HG03442 (cell line): Measurements from ENCODE around the gene C5orf63.
"Not testable (repeated sequence)": the region's sequence is repeated elsewhere in the genome, so short reads cannot be mapped to it uniquely, and the experiment has no call there.

Source experiments
- ATAC-seq: cut with Tn5 transposase; IDR thresholded peaks from one replicate; pipeline ENCODE4 v1.9.1; 2021; ENCODE audit warnings: mild to moderate bottlenecking, moderate library complexity; ENCODE audit not compliant: unreplicated experiment

C5orf63 gene

DNA sequence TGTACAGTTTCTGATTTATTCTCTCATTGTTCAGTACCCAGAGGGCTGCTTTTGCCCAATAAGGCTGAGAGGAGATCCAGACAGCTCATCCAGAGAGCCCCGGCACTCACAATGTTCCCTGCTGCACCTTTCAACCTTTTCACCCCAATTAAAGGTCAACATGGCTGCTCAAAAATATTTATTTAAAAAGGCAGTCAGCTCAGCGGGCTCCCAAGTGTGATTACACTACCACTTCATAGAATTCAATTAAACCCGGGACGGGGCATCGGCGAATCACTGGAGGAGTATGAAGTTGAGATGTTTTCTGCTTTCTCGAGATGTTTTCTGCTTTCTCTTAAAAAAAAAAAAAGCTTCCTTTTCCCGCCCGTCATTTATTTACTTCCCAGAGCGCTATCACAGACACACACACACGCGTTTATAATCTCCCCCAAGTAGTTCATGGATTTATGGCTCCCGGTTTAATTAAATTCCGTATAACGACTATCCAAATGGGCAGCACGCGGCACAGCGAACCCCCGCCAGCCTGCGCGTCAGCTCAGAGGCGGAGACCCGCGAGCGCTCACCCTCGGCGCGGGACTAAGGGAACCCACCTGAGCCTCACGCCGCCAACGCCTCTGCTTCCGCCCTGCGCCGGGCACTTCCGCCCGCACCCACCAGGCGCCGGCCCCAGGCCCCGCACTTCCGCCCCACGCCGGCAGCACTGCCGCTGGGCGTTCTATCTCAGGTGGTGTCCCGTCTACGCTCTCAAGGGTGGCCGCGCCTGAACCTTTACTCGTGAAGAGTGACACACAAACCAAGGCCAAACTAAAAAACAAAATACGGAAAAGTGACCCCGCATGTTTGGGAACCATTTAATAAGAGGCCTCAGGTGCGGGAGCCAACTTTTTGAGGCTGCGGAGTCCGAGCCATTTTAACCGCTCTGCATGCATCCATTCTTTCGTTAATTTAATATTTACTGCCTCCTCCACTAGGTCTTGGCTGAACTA is at the start of gene C5orf63:
Gene C5orf63 (minus strand): TSS at position 642 of the 986 bp plus-strand sequence. CDS start 14,507 bp downstream, outside the sequence.
- ATAC-seq, result peak; percentile 97

DNA sequence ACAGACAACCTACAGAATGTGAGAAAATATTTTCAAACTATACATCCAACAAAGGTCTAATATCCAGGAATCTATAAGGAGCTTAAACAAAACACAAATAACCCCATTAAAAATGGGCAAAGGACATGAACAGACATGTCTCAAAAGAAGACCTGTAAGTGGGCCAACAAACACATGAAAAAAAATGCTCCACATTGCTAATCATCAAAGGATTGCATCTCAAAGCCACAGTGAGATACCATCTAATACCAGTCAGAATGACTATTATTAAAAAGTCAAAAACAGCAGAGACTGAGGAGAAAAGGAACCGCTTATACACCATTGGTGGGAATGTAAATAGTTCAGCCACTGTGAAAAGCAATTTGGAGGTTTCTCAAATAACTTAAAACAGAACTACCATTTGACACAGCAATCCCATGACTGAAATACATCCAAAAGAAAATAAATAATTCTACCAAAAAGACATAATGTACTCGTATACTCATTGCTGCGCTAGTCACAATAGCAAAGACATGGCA is 39.1 kb upstream of the C5orf63 start:
- ATAC-seq, result no peak

DNA sequence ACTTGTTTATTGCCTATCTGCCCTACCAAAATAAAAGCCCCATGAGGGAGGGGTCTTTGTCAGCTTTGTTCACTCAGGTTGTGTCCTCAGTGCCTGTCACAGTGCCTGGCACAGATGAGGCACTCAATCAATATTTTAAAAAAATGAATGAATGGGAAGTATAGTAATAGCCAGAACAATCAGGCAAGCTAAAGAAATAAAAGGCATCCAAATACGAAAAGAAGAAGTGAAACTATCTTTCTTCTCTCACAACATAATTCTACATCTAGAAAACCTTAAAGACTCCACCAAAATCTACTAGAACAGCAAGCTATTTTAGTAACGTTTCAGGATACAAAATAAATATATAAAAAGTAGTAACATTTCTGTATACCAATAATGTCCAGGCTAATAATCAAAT is 37.8 kb upstream of the C5orf63 start:
- ATAC-seq, result no peak

DNA sequence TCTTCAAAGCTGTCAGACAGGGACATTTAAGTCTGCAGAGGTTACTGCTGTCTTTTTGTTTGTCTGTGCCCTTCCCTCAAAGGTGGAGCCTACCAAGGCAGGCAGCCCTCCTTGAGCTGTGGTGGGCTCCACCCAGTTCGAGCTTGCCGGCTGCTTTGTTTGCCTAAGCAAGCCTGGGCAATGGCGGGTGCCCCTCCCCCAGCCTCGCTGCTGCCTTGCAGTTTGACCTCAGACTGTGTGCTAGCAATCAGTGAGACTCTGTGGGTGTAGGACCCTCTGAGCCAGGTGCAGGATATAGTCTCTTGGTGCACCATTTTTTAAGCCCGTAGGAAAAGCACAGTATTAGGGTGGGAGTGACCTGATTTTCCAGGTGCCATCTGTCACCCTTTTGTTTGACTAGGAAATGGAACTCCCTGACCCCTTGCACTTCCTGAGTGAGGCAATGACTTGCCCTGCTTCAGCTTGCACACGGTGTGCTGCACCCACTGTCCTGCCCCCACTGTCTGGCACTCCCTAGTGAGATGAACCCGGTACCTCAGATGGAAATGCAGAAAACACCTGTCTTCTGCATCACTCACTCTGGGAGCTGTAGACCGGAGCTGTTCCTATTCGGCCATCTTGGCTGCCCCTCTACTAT is 35.4 kb upstream of the C5orf63 start:
- not testable (repeated sequence) for ATAC-seq

DNA sequence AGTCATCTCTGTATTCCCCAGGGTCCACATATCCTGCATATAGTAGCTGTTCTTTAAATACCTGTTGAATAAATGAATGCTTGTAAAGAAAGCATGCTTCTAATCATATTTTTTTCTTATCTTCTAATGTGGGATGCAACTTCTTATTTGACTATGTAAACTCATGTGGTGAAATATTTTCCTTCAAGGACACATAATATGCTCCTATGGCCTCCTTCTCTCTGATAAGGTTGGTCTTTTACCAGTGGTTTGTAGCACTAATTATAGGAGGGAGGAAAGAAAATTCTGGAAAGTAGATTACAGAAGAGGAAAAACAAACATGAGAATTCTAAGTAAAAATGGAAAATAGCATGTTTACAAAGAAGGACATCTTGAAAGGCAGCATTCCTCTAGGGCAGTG is 28.6 kb upstream of the C5orf63 start:
- ATAC-seq, result no peak

DNA sequence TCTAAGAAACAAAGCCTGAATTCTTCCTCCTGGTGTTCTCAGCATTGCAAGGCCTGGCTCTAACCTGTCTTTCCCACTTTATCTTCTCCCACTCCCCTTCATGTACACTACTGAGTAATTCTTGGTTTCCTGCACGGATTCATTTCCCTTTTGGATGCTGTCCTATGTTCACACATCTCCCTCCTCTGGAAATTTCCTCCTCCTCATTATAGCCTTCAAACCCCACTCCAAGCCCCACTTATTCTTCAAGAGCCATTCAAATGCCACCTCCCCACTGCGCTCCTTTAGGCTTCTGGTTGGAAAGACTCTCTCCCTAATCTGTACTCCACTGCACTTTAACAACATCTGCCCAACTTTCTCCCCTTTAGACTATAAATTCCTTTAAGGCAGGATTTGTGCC is 28.2 kb upstream of the C5orf63 start:
- ATAC-seq, result no peak

DNA sequence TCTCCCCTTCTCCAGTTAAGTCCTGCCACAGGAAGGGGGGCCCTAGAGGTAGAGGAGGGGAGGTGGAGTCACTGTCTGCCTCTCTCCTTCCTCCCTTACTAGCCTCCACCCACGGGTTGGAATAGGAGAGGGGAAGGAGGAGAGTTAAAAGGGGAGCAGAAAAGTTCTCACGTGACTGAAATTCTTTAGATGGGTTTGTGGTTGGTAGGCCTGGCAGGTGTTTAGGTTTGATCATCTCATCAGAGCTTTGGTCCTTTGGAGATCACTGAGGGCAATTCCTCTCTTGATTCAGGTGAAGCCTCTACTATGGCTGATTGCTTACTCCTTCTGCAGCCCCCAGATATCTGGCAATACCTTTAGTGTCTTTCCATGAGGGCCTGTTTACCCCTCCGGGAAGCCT is 24.9 kb upstream of the C5orf63 start:
- no peak for ATAC-seq

DNA sequence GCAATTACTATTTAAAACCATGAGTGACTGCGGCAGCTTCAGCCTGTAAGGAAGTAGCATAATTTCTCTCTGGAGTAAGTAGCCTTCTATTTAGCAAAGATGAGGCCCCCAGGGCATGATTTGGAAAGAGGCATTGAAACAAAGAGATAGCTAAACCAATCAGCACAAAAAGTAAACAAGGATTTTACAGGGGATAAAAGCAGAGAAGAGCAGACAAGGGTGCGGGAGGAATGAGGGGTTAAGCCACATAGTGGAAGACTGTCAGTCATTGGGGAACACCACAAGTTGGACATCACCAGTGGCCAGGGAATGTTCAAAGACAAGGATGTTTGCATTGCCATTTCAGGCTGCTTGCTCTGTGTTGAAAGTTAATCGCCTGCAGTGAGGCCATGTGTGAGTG is 24.0 kb upstream of the C5orf63 start:
- ATAC-seq, result no peak

DNA sequence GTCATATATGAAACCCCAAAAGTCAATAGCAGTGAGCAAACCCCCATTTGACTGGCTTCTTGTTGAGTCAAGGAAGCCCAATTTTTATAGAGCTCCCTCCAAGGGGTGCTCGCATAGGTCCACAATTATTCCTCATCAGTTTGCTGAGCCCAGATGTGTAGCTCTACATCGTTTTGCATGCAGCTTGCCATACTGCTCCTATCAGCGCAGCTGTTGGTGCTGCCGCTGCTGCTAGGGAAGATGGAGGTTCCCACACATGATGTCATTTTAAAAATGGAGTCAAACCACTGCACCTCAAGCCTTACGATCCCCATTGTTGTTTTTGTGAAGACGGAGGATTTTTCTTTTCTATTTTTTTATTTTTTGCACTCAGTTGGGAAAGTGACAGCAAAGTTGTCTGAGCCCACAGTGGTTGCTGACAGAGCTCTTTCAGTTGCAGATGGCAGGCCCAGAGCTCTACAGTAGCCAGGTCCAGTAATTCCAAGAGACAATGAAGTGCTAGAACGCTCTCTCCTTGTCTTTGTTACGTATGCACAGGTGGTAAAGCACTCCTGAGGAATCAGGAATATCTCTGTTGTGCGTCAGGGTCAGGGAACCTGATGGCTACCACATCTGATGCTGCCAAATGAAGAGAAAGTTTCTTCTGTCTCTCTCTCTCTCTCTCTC is 23.2 kb upstream of the C5orf63 start:
- ATAC-seq, result no peak

DNA sequence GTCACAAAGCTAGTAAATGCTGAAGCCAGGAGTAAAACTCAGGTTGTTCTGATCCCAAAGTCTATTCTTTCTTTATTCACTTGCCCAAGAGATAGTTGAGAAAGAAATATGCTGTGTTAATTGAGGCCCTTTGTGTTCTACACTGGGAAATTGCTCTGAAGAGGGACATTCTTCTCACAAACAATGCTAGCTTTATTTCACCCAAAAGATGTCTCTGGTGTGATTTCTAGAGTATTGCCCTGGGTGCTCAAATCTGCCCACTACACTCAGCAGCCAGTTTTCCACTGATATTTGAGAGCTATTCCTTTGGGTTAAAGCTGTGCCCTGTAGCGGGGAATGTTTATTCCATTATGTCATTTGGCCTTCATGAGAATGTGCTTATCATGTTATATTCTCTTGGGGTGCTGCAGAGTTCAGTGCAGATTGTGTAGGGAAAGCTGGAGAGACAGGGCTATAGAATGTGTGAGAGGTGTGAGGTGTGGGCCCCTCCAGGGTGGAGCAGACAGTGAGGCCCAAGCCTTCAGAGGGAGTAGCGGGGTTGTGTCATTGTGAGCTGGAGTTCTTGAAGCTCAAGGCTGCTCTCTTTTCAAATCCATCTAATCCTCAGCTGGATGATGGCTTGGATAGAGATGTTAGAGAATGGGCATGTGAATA is 21.0 kb upstream of the C5orf63 start:
- no peak for ATAC-seq

DNA sequence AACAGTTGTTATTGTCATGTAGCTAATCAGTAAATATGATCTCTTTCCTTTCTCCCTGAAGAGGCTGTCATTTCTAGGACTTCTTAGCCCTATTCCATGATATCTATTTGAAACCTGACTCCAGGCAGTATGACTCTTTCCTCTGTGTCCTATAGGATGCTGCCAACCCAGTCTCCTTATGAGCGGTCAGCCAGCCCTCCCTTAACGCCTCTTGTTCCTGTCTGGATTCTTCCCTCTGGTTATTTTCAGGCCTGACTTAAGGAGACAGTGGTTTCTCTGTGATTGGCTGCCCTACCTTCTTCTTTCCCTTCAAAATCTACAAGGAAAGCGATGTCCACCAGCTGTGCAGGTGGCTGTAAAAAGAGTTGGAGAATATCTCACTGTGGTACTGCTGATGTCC is 19.4 kb upstream of the C5orf63 start:
- ATAC-seq, result no peak

DNA sequence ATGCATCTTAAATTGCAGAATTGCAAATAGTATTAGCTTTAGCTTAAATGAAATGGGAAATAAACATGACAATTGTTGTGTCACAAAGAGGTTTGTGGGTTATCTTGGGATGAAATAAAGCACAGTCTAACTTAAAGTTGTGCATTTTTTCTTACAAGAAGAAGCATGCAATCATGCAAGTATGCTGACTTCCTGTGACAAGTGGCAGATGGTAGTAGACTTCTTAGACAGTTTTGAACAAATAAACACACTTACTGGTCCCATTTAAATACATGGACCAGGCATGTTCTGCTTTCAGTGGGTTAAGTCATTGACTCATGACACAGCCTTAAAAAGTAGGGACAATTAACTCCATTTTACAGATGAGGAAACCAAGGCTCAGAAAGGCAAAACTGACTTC is 15.9 kb upstream of the C5orf63 start:
- ATAC-seq, result no peak

DNA sequence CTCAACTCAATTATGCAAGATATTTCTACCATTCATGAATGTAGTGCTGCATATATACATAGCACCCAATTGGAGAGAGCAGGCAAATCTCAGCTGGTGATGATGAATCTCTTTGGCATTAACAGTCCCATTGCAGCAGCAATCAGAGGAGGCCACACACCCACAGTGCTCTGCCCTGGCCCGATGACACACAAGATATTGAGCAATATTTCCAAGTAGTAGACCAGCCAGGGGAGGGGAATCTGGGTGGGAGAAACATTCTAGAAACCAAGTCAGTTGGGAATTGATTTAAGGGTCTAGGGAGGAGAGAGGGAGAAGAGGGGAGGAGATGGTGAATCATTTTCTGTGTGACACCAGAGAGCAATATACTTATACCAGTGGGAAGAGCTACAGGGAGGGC is 14.9 kb upstream of the C5orf63 start:
- ATAC-seq, result no peak

DNA sequence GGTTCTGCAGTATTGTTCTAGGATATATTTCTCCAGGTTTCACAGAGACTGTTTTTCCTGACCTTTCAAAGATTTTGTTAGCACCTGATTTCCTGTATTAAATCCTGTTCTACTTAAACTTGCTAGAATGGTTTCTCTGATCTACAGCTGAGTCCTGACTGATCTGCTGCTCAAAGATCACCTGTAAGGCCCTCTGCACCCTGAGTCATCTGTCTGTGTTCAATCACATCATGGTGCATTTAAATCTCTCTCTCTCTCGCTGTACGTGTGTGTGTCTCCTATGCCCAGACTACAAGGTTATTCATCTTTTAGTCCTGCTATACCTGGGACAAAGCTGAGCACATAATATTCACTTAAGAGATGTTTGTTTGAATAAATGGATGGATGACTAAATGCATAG is 13.3 kb upstream of the C5orf63 start:
- no peak for ATAC-seq

DNA sequence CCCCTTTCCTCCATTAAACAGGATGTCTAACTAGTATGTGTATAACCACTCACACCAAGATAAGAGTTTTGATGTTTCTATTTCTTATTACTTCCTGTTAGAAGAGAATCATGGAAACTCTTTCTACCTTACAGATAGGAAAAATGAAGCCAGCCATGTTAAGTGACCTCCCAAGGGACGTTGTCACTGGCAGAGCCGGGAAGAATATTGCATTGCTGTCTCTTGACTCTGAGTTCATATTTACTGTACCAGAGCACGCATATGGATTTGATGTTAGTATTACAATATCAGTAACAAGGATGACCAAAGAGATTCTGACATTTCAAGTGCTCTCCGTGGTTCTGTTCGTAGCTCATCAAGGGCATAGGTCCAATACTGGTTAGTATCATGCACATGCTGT is 12.5 kb upstream of the C5orf63 start:
- no peak for ATAC-seq

DNA sequence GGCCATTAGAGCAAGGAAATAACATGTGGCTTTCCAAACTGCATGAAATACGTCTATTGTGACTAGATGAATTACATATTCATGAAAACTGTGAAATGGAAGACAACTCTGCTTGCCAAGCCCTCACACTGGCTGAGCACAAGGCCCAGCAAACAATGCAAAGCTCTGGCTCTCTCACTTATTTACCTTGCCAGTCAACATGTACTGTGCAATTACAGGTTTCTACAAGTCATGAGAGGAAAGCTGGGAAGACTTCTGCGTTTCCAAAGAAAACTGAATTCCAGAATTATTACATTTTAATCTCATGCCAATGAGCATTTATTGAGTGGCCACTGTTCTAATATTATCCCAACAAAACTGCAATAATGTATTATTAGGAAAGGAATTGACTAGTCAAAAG is 12.1 kb upstream of the C5orf63 start:
- no peak for ATAC-seq

DNA sequence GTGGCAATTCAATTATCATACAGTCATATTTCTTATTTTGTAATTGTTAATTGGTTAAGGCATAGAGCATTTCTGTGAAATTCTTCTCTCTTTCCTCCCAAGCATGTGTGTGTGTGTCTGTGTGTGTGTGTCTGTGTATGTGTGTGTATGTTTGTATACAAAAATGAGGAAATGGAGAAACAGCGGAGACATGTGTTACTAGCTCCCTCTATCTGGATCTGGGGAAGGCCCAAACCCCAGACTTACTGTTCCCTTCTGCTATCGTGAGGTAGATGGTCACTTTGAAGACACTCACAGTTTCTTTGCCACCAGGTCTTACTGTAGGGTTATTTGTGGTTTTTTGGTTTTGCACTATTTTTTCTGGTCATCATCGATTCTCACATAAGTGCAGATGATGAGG is 11.4 kb upstream of the C5orf63 start:
- no peak for ATAC-seq

DNA sequence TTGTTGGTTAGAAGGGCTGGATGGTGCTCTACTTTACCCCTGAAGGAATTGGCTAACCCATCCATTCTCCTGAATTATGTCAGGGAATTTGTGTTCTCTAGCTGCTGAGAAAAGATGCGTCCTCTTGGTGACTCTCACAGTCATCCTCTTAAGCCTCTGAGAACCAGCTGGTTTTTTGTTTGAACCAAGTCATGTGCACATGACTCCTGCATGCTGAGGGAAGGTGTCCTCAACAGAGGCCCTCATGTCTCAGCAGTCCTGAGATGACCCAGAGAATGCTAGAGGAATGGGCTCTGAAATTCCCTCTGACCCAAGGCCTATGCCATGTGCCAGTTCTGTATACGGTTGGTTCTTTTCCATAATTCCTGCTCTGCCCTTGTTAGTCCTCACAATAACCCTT is 10.4 kb upstream of the C5orf63 start:
- ATAC-seq, result no peak

DNA sequence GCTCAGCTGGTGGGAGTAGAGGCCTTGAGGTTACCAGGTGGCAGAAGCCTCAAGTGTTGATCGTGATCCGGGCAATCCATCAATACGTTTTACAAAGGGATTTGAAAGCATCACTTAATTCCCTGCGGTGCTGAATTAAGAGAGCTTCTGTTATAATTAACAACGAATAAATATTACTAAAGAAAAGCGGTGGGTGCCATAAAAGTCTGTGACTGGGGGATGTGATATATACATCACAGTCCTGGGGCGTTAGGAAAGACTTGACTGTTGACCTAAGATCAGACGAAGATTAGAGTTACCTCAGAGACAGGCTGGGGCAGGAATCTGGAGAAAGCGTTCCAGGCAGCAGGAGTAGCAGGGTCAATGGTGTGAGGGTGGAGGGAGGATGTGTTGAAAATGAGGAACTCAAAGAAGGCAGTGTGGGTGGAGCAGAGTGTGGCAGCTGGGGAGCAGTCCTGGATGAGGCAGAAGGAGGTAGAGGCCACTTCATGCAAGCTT is 6.7 kb upstream of the C5orf63 start:
- no peak for ATAC-seq

DNA sequence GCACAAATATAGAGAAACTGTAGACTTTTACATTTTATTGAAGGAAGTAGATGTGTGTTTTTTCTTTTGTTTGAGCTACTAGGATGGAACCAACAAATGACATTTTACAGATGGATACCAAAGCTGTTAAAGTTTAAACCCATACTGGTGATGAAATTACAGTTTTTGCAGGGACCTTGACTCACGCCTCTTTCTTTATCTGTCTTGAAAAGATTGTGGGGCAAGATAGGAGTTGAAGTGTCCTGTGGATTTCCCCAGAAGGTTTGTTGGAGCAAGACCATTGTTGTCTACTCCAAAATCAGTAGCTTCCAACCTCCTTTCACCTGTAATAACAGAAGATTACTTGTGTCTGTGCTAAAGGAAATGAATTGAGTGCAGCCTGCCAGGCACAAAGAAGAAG is 4.1 kb upstream of the C5orf63 start:
- ATAC-seq, result no peak
